Uterus (tissue), 2 donors: ENCODE results near the gene SLAMF8.

Experiments used
- CTCF ChIP-seq, 4 experiments: fragments of 200-600 bp in 2 of 4; fragments of 450-650 bp in 2 of 4; sonication (generic) in 2 of 4; IDR thresholded peaks; one replicate each; pipeline ENCODE4 v1.5.1; 2016 to 2019; ENCODE audit warnings: antibody characterized with exemption in 4 of 4, mild to moderate bottlenecking in 2 of 4, moderate library complexity in 1 of 4
- POLR2A ChIP-seq, 2 donors: fragments of 450-650 bp; IDR thresholded peaks; one replicate each; pipeline ENCODE4 v1.6.1; 2016; ENCODE audit warnings: antibody characterized with exemption in 2 of 2, mild to moderate bottlenecking in 1 of 2, moderate library complexity in 1 of 2

GRCh38 chr1:159827549-159827948, 876 bp downstream of the SLAMF8 start:
- TF ChIP-seq CTCF (IDR thresholded peaks at IDR 0.05) (no peak), POLR2A (IDR thresholded peaks at IDR 0.05) (no peak)
